PC-3 (cell line): Measurements from ENCODE around the gene TECPR2. TPM values are rescaled to one million over a fixed set of nuclear protein-coding genes. Genes with fewer than 3 reads are reported as not detected.

Experiments used
- ATAC-seq: fragments of 200-7000 bp; cut with Tn5 transposase; 2 replicates; pipeline ENCODE4 v1.9.1; 2020; ENCODE audit warnings: mild to moderate bottlenecking, moderate library complexity
- BruUV-seq: library from RNA; stranded (reverse); fragments of 400-500 nt; replicated peaks from 2 replicates; lab custom pipeline; 2021; lab: Mats Ljungman, UMichigan
- CTCF ChIA-PET: fragments of 300-600 bp; sonication (Branson Sonifier 250); formaldehyde crosslinking; loops from one replicate; lab custom pipeline; 2022; ENCODE audit warnings: antibody characterized with exemption; lab: Charles Lee
- POLR2A ChIA-PET: fragments of 300-600 bp; sonication (Branson Sonifier 250); formaldehyde crosslinking; loops from one replicate; lab custom pipeline; 2022; ENCODE audit warnings: antibody characterized with exemption; ENCODE audit not compliant: unreplicated experiment; lab: Charles Lee
- DNase-seq: peaks from one replicate; pipeline ENCODE4 v3.0.0-alpha.2; 2015
- H2AFZ ChIP-seq: fragments of 300-600 bp; sonication (generic); 2 replicates; pipeline ENCODE4 v1.6.0; 2016; ENCODE audit warnings: antibody characterized with exemption, low read length
- H3F3A ChIP-seq: fragments of 300-600 bp; sonication (generic); one replicate; pipeline ENCODE4 v1.6.0; 2017; ENCODE audit warnings: antibody characterized with exemption, low read length, control low read depth, mild to moderate bottlenecking; ENCODE audit not compliant: unreplicated experiment
- H3K27ac ChIP-seq: fragments of 300-600 bp; sonication (generic); 2 replicates; pipeline ENCODE4 v1.5.1; 2016; ENCODE audit warnings: mild to moderate bottlenecking, low read length
- H3K27me3 ChIP-seq: fragments of 300-600 bp; sonication (generic); 2 replicates; pipeline ENCODE4 v1.6.1; 2016; ENCODE audit warnings: low read length, mixed read lengths
- H3K36me3 ChIP-seq: fragments of 300-600 bp; sonication (generic); 2 replicates; pipeline ENCODE4 v1.6.1; 2016; ENCODE audit warnings: low read depth, mixed run types, low read length, mixed read lengths
- H3K4me1 ChIP-seq: fragments of 300-600 bp; sonication (generic); 2 replicates; pipeline ENCODE4 v1.5.1; 2016; ENCODE audit warnings: low read length; ENCODE audit not compliant: insufficient read depth
- H3K4me2 ChIP-seq: fragments of 300-600 bp; sonication (generic); 2 replicates; pipeline ENCODE4 v1.6.0; 2016; ENCODE audit warnings: low read length
- H3K4me3 ChIP-seq: fragments of 300-600 bp; sonication (generic); 2 replicates; pipeline ENCODE4 v1.5.1; 2016; ENCODE audit warnings: mild to moderate bottlenecking, low read length, mixed read lengths
- H3K79me2 ChIP-seq: fragments of 300-600 bp; sonication (generic); 2 replicates; pipeline ENCODE4 v1.6.1; 2017; ENCODE audit warnings: low read length, mixed read lengths
- H3K9ac ChIP-seq: fragments of 300-600 bp; sonication (generic); 2 replicates; pipeline ENCODE4 v1.6.0; 2016; ENCODE audit warnings: mild to moderate bottlenecking, low read length
- H3K9me2 ChIP-seq: fragments of 300-600 bp; sonication (generic); replicated peaks from 2 replicates; pipeline ENCODE4 v1.6.1; 2016; ENCODE audit warnings: mixed run types, low read length, mixed read lengths
- H3K9me3 ChIP-seq: fragments of 300-600 bp; sonication (generic); 2 replicates; pipeline ENCODE4 v1.6.1; 2016; ENCODE audit warnings: low read length, mixed read lengths
- H4K20me1 ChIP-seq: fragments of 300-600 bp; sonication (generic); 2 replicates; pipeline ENCODE4 v1.6.1; 2016; ENCODE audit warnings: low read length, mixed read lengths
- CTCF ChIP-seq: fragments of 300-600 bp; sonication (generic); conservative IDR thresholded peaks from 2 replicates; pipeline ENCODE4 v1.5.1; 2017; ENCODE audit warnings: antibody characterized with exemption, low read depth, mild to moderate bottlenecking, low read length
- EZH2 ChIP-seq: fragments of 300-600 bp; sonication (generic); IDR thresholded peaks from one replicate; pipeline ENCODE4 v1.6.1; 2017; ENCODE audit warnings: antibody characterized with exemption, mild to moderate bottlenecking, low read length; ENCODE audit not compliant: unreplicated experiment
- EZH2phosphoT487 ChIP-seq: fragments of 300-600 bp; sonication (generic); IDR thresholded peaks from 2 replicates; pipeline ENCODE4 v1.6.1; 2018; ENCODE audit warnings: mild to moderate bottlenecking, antibody characterized with exemption, low read length, borderline replicate concordance
- intact Hi-C: fragments of 100-400 bp; cut with micrococcal nuclease; formaldehyde crosslinking; loops from 2 replicates; pipeline ENCODE4 v1.9.0; 2023
- total RNA-seq: library from RNA; depleted of rRNA; stranded (reverse); fragments of >200 nt; gene quantifications from 2 replicates; pipeline ENCODE4 v1.2.3, GENCODE V29; 2014

TECPR2 gene
- total RNA-seq, 1 experiment from 2014 or later = 15.7 TPM

GRCh38 chr14:102316743-102317563 is 45.8 kb upstream of the TECPR2 start:
- Histone ChIP-seq H3K9me3 (no peaks in the 10 kb centered on the region), H3K79me2 (peaks cover 33% of the 10 kb centered on the region), H3K9me2 (no peaks in the 10 kb centered on the region), H3K36me3 (no peaks in the 10 kb centered on the region), H3K27me3 (no peaks in the 10 kb centered on the region), H2AFZ (peak overlapping the region; percentile 80), H3K4me2 (peak overlapping the region; percentile 95), H4K20me1 (no peaks in the 10 kb centered on the region), H3F3A (no peaks in the 10 kb centered on the region), H3K4me3 (peak overlapping the region; percentile 72), H3K27ac (peak overlapping the region; percentile 61), H3K4me1 (peaks cover 56% of the 10 kb centered on the region), H3K9ac (peak overlapping the region; percentile 62)
- ChIA-PET POLR2A (no interaction called here), CTCF (interaction anchor here (0.6 kb wide), 2 partner anchors 88 to 271 kb away, joined by 4 read pairs; no protein-coding TSS in a partner anchor)
- DNase-seq (peak; percentile 91), ATAC-seq (peak; percentile 62)
- TF ChIP-seq EZH2phosphoT487 = no peak
- peak; percentile 67 for TF ChIP-seq CTCF
- no peak for TF ChIP-seq EZH2
- BruUV-seq = no TSS peak
- intact Hi-C loops = loop anchor here (5.0 to 10.0 kb wide), 5 partner anchors 95 to 345 kb away; partner anchors contain the start of gene WDR20

GRCh38 chr14:102317564-102318248 is 45.0 kb upstream of the TECPR2 start:
- TF ChIP-seq CTCF = peak; percentile 49
- TF ChIP-seq EZH2 = no peak
- no peak for TF ChIP-seq EZH2phosphoT487
- intact Hi-C loops = loop anchor here (5.0 to 10.0 kb wide), 5 partner anchors 95 to 345 kb away; partner anchors contain the start of gene WDR20
- POLR2A ChIA-PET = interaction anchor here (0.5 kb wide), 1 partner anchor 147 kb away, joined by 3 read pairs; no protein-coding TSS in a partner anchor
- no peaks in the 10 kb centered on the region for H3K9me3 ChIP-seq
- no peaks in the 10 kb centered on the region for H4K20me1 ChIP-seq
- no peaks in the 10 kb centered on the region for H3K9me2 ChIP-seq
- H3K9ac ChIP-seq = peak overlapping the region; percentile 62
- CTCF ChIA-PET = interaction anchor here (0.6 to 0.7 kb wide), 3 partner anchors 272 to 1346 kb away, joined by 3 to 4 read pairs (median 4); no protein-coding TSS in a partner anchor
- no peaks in the 10 kb centered on the region for H3K27me3 ChIP-seq
- peak overlapping the region; percentile 95 for H3K4me2 ChIP-seq
- TSS peak; percentile 55 for BruUV-seq
- no peaks in the 10 kb centered on the region for H3F3A ChIP-seq
- no peaks in the 10 kb centered on the region for H3K36me3 ChIP-seq
- peaks cover 33% of the 10 kb centered on the region for H3K79me2 ChIP-seq
- ATAC-seq (peak; percentile 7; the same call in 1 of the 2 replicates), DNase-seq (peak; percentile 61)
- H3K4me3 ChIP-seq = peak overlapping the region; percentile 72
- H3K27ac ChIP-seq = peak overlapping the region; percentile 61
- peaks cover 56% of the 10 kb centered on the region for H3K4me1 ChIP-seq
- peak overlapping the region; percentile 80 for H2AFZ ChIP-seq
